Measurements from ENCODE around the gene RNU5D-1.

RNU5D-1 gene

GRCh38 chr1:44698138-44698537, 32.8 kb downstream of the RNU5D-1 start:
- DNase-seq: no peak

GRCh38 chr1:44696789-44697345, 34.1 kb downstream of the RNU5D-1 start:
- DNase-seq: peak; percentile 36

GRCh38 chr1:44696101-44696500, 34.9 kb downstream of the RNU5D-1 start:
- no peak for DNase-seq

DNA sequence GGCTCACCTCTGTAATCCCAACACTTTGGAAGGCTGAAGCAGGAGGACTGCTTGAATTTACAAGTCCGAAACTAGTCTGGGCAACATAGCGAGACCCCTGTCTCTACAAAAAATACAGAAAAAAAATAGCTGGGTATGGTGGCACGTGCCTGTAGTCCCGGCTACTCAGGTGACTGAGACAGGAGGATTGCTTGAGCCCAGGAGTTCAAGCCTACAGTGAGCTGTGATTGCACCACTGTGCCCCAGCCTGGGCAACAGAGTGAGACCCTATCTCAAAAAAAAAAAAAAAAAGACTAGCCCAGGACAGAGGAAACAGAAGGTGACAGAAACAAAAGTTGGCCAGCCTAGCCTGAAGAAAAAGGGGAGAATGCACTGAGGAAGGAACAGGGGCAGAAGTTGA, 35.3 kb downstream of the RNU5D-1 start:
- DNase-seq: no peak

DNA sequence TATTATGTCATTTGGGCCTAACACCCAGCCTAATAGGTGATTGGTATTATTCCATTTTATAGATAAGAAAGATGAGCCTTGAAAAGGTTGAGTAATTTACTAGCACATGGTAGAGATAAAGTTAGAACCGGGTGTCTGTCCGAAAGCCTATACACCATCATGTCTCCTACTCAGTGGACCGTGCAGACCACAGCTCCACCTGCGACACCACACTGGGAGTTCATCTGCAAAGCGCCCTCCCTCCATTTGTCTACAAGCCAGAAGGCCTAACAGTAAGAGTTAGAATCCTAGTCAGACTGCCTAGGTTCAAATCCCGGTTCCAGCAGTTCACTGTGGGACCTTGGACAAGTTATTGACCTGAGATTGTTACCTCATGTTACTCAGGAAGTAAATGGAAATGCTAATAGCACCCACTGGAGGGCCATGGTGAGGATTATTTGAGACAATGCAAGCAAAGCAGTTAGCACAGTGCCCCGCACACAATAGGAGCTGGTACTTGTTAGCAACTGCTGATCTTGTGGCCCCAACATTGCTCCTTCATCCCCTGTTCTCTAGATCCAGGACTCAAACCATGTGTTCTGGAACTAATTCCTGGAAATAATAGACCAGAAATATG, 36.0 kb downstream of the RNU5D-1 start:
- DNase-seq: no peak

GRCh38 chr1:44693900-44694299, 37.1 kb downstream of the RNU5D-1 start:
- DNase-seq: no peak

GRCh38 chr1:44693159-44693558, 37.8 kb downstream of the RNU5D-1 start:
- no peak for DNase-seq

DNA sequence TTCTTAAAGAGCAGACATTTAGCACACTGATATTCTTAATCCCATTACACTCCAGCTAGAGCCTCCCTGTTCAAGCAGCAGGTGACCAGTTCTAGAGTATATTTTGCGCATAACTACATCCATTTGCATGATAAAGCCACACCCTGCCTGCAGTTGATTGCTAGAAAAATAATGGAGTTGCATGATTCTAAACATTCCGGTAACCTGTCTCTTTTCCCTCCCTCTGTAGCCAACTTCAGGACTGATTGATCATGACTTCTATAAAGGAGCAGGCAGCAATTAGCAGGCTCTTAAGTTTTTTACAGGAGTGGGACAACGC, 41.6 kb downstream of the RNU5D-1 start:
- DNase-seq: no peak

GRCh38 chr1:44688760-44689446, 42.1 kb downstream of the RNU5D-1 start:
- no peak for DNase-seq

DNA sequence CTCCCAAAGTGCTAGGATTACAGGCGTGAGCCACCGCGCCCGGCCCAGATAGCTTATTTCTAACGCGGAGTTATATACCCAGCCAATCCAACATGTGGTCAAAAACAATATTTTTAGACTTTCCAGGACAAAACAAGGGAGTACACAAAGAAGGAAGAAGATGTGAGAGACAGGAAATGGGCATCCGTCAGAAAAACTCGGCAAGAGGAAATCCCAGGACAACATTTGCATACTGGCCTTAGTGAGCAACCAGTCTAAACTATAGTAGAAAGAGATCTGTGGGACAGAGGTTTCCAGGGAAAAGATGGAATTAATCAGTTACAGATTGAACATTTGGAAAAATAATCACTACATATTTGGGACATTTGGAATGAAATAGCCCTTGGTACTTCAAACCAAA, 45.1 kb downstream of the RNU5D-1 start:
- no peak for DNase-seq

DNA sequence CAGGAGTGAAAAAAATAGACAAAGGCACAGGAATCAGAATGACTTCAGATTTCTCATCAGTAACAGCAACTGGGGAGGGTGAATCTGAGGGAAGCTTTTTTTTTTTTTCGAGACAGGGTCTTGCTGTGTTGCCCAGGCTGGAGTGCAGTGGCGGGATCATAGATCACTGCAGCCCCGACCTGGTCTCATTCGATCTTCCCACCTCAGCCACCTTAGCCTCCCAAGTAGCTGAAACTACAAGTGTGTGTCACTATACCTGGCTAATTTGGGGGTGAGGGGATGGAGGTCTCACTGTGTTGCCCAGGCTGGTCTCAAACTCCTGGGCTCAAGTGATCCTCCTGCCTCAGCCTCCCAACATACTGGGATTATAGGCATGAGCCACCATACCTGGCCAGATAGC, 45.8 kb downstream of the RNU5D-1 start:
- no peak for DNase-seq

DNA sequence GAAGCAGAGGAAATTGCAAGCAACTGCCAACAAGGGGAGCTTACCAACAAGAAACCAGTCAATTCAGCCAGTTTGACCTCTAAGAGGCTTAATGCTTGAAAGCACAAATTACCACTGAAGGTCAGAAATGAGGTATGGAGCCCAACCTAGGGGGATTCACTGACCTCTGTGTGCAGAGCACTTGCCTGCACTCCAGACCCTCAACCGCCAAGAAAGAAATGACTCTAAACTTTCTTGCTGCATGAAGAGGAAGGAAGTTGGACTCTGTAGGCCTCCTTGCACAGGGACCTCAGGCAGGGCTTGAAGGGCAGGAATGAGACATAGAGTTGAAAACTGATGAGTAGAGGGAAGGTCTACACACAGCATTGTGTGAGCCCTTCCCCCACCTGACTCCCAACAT, 46.4 kb downstream of the RNU5D-1 start:
- no peak for DNase-seq

DNA sequence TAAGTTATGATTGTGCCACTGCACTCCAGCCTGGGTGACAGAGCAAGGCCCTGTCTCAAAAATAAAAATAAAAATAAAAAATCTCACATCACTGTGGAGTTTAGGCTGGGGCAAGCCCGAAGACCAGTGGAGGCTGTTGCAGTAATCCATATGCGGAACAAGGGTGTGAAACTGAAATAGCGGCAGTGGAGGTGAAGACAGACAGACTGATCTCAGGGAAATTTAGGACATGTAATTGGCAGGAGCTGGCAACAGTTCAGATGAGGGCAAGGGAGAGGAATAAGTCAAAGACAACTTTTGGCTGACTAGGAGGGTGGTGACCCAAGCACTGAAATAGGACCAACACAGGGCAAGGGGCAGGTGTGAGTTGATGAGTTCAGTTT, 48.1 kb downstream of the RNU5D-1 start:
- no peak for DNase-seq

DNA sequence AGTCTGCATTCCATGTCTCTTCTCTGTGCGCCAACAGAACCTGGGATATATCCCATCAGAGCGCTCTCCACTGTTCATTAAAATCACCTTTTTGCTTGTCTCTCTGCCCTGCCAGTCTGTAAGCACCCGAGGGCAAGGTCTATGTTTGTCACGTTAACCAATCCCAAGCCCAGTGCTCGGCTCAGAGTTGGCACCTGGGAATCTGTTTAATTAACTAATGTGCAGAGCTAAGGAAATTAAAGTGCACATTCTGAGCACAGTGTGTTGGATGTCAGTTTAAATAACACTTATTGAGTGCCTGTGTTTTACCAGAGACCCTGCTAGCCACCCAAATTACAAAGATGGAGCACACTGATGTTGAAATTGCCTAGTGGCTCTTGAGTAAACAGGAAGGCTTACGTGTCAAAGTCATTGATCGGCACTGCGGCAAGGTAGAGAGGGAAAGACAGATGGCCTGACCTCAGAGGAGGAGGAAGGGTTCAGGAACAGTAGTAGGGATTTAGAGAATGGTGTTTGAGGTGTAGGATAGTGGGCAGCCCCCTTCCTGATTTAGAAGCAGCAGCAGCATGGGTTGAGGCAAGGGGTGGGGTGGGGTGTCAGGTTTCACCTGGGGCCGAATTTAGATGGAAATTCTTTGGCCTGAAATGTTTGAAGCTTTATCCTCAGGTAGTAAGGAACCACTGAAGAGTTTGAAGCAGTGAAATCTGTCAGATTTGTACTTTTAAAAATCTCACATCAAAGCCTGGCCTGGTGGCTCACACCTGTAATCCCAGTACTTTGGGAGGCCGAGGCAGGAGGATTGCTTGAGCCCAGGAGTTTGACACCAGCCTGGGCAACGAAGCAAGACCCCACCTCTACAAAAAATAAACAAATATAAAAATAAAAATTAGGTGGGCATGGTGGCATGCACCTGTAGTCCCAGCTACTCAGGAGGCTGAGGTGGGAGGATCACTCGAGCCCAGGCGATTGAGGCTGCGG, 48.8 kb downstream of the RNU5D-1 start:
- no peak for DNase-seq

All from CD4-positive, alpha-beta T cell treated with Interleukin-17A for 1 hour (primary cell).